HCT116 (cell line): ENCODE data around the gene PBXIP1. TPM values are rescaled to one million over a fixed set of nuclear protein-coding genes. Genes with fewer than 3 reads are reported as not detected.

ENCODE experiments used
- ATF3 ChIP-seq: IDR thresholded peaks from 2 replicates; pipeline ENCODE4 v1.6.1; 2012
- CBX3 ChIP-seq: IDR thresholded peaks from 2 replicates; pipeline ENCODE4 v1.6.1; 2012; ENCODE audit warnings: low read depth
- EZH2 ChIP-seq: fragments of 200-600 bp; sonication (generic); IDR thresholded peaks from 2 replicates; pipeline ENCODE4 v1.6.1; 2017; ENCODE audit warnings: antibody characterized with exemption, mixed run types
- EZH2phosphoT487 ChIP-seq: fragments of 200-600 bp; IDR thresholded peaks from 2 replicates; pipeline ENCODE4 v1.6.1; 2018; ENCODE audit warnings: antibody characterized with exemption, borderline replicate concordance
- FOSL1 ChIP-seq: IDR thresholded peaks from 2 replicates; pipeline ENCODE4 v1.6.1; 2012; ENCODE audit warnings: low read depth
- REST ChIP-seq: IDR thresholded peaks from 2 replicates; pipeline ENCODE4 v1.6.1; 2012; ENCODE audit warnings: low read depth
- SRF ChIP-seq: IDR thresholded peaks from 2 replicates; pipeline ENCODE4 v1.6.1; 2012; ENCODE audit warnings: low read depth
- ZFX ChIP-seq: fragments of 450-650 bp; IDR thresholded peaks from 2 replicates; pipeline ENCODE4 v1.6.1; 2017
- total RNA-seq: library from RNA; stranded (reverse); gene quantifications from one replicate; pipeline ENCODE4 v1.2.1, GENCODE V29; 2021; ENCODE audit not compliant: unreplicated experiment

The PBXIP1 gene
- total RNA-seq, 1 experiment from 2014 or later: 12.6 TPM

GRCh38 chr1:154955718-154956543 is at the start of gene PBXIP1 (continued):
- TF ChIP-seq REST: no peak
- TF ChIP-seq EZH2phosphoT487: no peak
- no peak for TF ChIP-seq ZFX
- TF ChIP-seq FOSL1: no peak
- no peak for TF ChIP-seq CBX3
- TF ChIP-seq ATF3: no peak
- TF ChIP-seq EZH2: no peak
- TF ChIP-seq SRF: no peak
